HEK293 (cell line): ENCODE results near the gene HDAC10.

Experiments used
- CTCF ChIA-PET: fragments of 350-600 bp; formaldehyde crosslinking; extraction: SDS; loops from one replicate; lab custom pipeline; 2021; ENCODE audit warnings: antibody characterized with exemption; lab: Yijun Ruan, JAX
- POLR2A ChIA-PET: fragments of 300-600 bp; formaldehyde crosslinking; extraction: SDS; loops from one replicate; lab custom pipeline; 2020; ENCODE audit warnings: antibody characterized with exemption, inconsistent platforms; lab: Yijun Ruan, JAX
- H3K27ac ChIP-seq: fragments of 200-500 bp; sonication (Bioruptor generic); 2 replicates; pipeline ENCODE4 v1.5.1; 2014; ENCODE audit warnings: low read depth, low read length, control low read depth, inconsistent platforms; ENCODE audit errors: extremely low read depth
- H3K36me3 ChIP-seq, 2 experiments: fragments of 200-500 bp in 1 of 2; sonication (Bioruptor generic) in 1 of 2; 1 replicate in 1 of 2; 2 replicates in 1 of 2; pipeline ENCODE4 v1.5.1; 2014 to 2017; ENCODE audit warnings: inconsistent platforms in 2 of 2, low read length in 2 of 2; ENCODE audit not compliant: control insufficient read depth in 2 of 2, insufficient read depth in 1 of 2
- H3K4me1 ChIP-seq: fragments of 200-500 bp; sonication (Bioruptor generic); 2 replicates; pipeline ENCODE4 v1.5.1; 2014; ENCODE audit warnings: mild to moderate bottlenecking, low read length, inconsistent platforms; ENCODE audit not compliant: control insufficient read depth, insufficient read depth
- H3K4me3 ChIP-seq: 2 replicates; pipeline ENCODE4 v1.5.1; 2011; ENCODE audit warnings: low read depth, mild to moderate bottlenecking, control low read depth, low read length, moderate library complexity
- H3K9me3 ChIP-seq: fragments of 200-500 bp; sonication (Bioruptor generic); 2 replicates; pipeline ENCODE4 v1.5.1; 2014; ENCODE audit warnings: low read depth, low read length, inconsistent platforms; ENCODE audit not compliant: control insufficient read depth, insufficient read depth
- GLIS2 ChIP-seq: fragments of 450-650 bp; formaldehyde crosslinking; IDR thresholded peaks from 2 replicates; pipeline ENCODE4 v1.5.1; 2016; ENCODE audit warnings: missing biosample characterization, missing genetic modification characterization
- KLF9 ChIP-seq: fragments of 450-650 bp; formaldehyde crosslinking; IDR thresholded peaks from 2 replicates; pipeline ENCODE4 v1.5.1; 2016; ENCODE audit warnings: missing biosample characterization, missing genetic modification characterization, low read depth
- REST ChIP-seq: fragments of 450-650 bp; formaldehyde crosslinking; IDR thresholded peaks from 2 replicates; pipeline ENCODE4 v1.5.1; 2016; ENCODE audit warnings: missing biosample characterization, missing genetic modification characterization
- TCF7L2 ChIP-seq: IDR thresholded peaks from 2 replicates; pipeline ENCODE4 v1.6.1; 2011; ENCODE audit warnings: low read depth, mild to moderate bottlenecking, inconsistent platforms, low read length, moderate library complexity, borderline replicate concordance
- WT1 ChIP-seq: fragments of 450-650 bp; formaldehyde crosslinking; IDR thresholded peaks from 2 replicates; pipeline ENCODE4 v1.5.1; 2016; ENCODE audit warnings: missing biosample characterization, missing genetic modification characterization
- ZEB2 ChIP-seq: fragments of 450-650 bp; formaldehyde crosslinking; IDR thresholded peaks from 2 replicates; pipeline ENCODE4 v1.5.1; 2016; ENCODE audit warnings: missing biosample characterization, missing genetic modification characterization
- ZNF292 ChIP-seq: fragments of 450-650 bp; formaldehyde crosslinking; IDR thresholded peaks from 2 replicates; pipeline ENCODE4 v1.5.1; 2016; ENCODE audit warnings: low read depth, missing biosample characterization, missing genetic modification characterization, borderline replicate concordance
- ZNF530 ChIP-seq: fragments of 450-650 bp; formaldehyde crosslinking; IDR thresholded peaks from 2 replicates; pipeline ENCODE4 v1.5.1; 2016; ENCODE audit warnings: low read depth, missing biosample characterization, missing genetic modification characterization
- ZNF600 ChIP-seq: fragments of 450-650 bp; formaldehyde crosslinking; IDR thresholded peaks from 2 replicates; pipeline ENCODE4 v1.5.1; 2016; ENCODE audit warnings: missing biosample characterization, missing genetic modification characterization
- ZNF623 ChIP-seq: fragments of 450-650 bp; formaldehyde crosslinking; IDR thresholded peaks from 2 replicates; pipeline ENCODE4 v1.5.1; 2016; ENCODE audit warnings: missing biosample characterization, missing genetic modification characterization
- ZNF707 ChIP-seq: fragments of 450-650 bp; formaldehyde crosslinking; IDR thresholded peaks from 2 replicates; pipeline ENCODE4 v1.5.1; 2016; ENCODE audit warnings: missing biosample characterization, missing genetic modification characterization
- ZNF792 ChIP-seq: fragments of 450-650 bp; formaldehyde crosslinking; IDR thresholded peaks from 2 replicates; pipeline ENCODE4 v1.5.1; 2016; ENCODE audit warnings: missing biosample characterization, missing genetic modification characterization
- TF ChIP-seq, protein P1 (sequence below): fragments of 450-650 bp; formaldehyde crosslinking; IDR thresholded peaks from 2 replicates; pipeline ENCODE4 v1.5.1; 2016; ENCODE audit warnings: missing biosample characterization, missing genetic modification characterization
- TF ChIP-seq, protein P2 (sequence below): fragments of 450-650 bp; formaldehyde crosslinking; IDR thresholded peaks from 2 replicates; pipeline ENCODE4 v1.5.1; 2016; ENCODE audit warnings: missing biosample characterization, missing genetic modification characterization

Gene HDAC10

GRCh38 chr22:50298937-50299784, 48.1 kb upstream of the HDAC10 start:
- CTCF ChIA-PET = interaction anchor here (0.7 to 1.2 kb wide), 4 partner anchors 21 to 43 kb away, joined by 3 to 5 read pairs (median 3); no protein-coding TSS in a partner anchor
- TF ChIP-seq, protein P1, sequence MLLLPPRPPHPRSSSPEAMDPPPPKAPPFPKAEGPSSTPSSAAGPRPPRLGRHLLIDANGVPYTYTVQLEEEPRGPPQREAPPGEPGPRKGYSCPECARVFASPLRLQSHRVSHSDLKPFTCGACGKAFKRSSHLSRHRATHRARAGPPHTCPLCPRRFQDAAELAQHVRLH (tag by site-specific recombination) = no peak
- TF ChIP-seq ZNF792 (tag by site-specific recombination) (no peak), ZNF292 (tag by site-specific recombination) (no peak)
- H3K4me1 ChIP-seq = peaks cover 5% of the 10 kb centered on the region
- no peaks in the 10 kb centered on the region for H3K9me3 ChIP-seq
- H3K4me3 ChIP-seq = no peak overlapping the region
- H3K36me3 ChIP-seq = peaks cover 0 to 39% of the 10 kb centered on the region in 2 experiments; a peak in 2 of 3 replicates
- POLR2A ChIA-PET = interaction anchor here (0.9 kb wide), 1 partner anchor 11 kb away, joined by 3 read pairs; no protein-coding TSS in a partner anchor
- H3K27ac ChIP-seq = no peak overlapping the region

GRCh38 chr22:50298266-50298637, 47.2 kb upstream of the HDAC10 start:
- no peak overlapping the region for H3K4me3 ChIP-seq
- TF ChIP-seq ZNF623 (tag by site-specific recombination) = peak; percentile 47; the same call in 1 of the 2 replicates
- no peak for TF ChIP-seq WT1 (tag by site-specific recombination)
- no peak for TF ChIP-seq REST (tag by site-specific recombination)
- no peak for TF ChIP-seq ZNF707 (tag by site-specific recombination)
- no peak for TF ChIP-seq TCF7L2
- TF ChIP-seq GLIS2 (tag by site-specific recombination) = peak; percentile 6; the same call in 1 of the 2 replicates
- TF ChIP-seq, all 188 proteins: peak for 2
- H3K36me3 ChIP-seq = peaks cover 0 to 36% of the 10 kb centered on the region in 2 experiments; a peak in 2 of 3 replicates
- no peak overlapping the region for H3K27ac ChIP-seq
- H3K4me1 ChIP-seq = no peaks in the 10 kb centered on the region; the same call in 1 of the 2 replicates
- ChIA-PET POLR2A (no interaction called here), CTCF (interaction anchor here (0.7 to 1.2 kb wide), 3 partner anchors 22 to 44 kb away, joined by 3 to 5 read pairs (median 3); no protein-coding TSS in a partner anchor)
- H3K9me3 ChIP-seq = no peaks in the 10 kb centered on the region

DNA sequence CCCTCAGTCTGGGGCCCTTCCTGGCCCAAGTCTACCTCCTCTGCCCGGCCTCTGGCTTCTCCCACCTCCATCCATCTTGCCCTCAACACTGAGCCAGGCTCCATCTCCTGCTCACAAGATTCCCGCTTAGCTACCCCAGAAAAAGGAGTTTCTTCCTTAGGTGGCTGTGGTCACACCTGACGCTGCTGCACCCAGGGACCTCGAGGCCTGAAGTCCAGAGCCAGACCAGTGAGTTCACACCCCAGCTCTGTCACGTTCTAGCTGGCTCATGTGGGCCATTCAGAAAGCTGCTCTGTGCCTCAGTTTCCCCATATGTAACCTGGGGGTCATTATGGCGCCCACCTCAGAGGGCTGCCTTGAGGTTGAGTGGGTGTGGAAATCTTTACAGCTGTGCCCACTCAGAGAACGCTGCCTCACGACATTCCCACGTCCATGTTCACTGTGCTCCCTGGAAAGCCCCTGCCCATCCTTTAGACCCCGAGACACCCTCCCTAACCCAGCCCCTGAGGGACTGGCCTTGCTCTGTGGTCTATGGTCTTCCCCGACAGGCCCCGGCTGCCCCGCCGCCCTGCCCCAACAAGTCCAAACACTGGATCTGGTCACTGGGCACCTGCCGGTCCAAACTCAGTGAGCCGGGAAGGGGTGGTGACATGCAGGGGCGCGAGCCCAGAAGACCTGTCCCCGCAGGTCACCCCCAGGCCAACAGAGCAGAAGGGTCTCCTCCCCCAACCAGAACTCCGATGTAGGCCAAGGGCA, 46.6 kb upstream of the HDAC10 start:
- ChIA-PET CTCF (interaction anchor here (0.7 to 1.6 kb wide), 4 partner anchors 9 to 43 kb away, joined by 3 to 11 read pairs (median 4); no protein-coding TSS in a partner anchor), POLR2A (interaction anchor here (2.0 kb wide), 1 partner anchor 9 kb away, joined by 10 read pairs; the partner anchor contains the start of gene PLXNB2)
- Histone ChIP-seq H3K4me1 (no peaks in the 10 kb centered on the region; the same call in 1 of the 2 replicates), H3K9me3 (no peaks in the 10 kb centered on the region), H3K27ac (no peak overlapping the region), H3K4me3 (no peak overlapping the region), H3K36me3 (peaks cover 0 to 34% of the 10 kb centered on the region in 2 experiments; a peak in 2 of 3 replicates)
- TF ChIP-seq KLF9 = no peak
- TF ChIP-seq ZNF600 = peak; percentile 40; the same call in 1 of the 2 replicates
- no peak for TF ChIP-seq ZNF292 (tag by site-specific recombination)
- TF ChIP-seq ZNF530 (tag by site-specific recombination) = no peak
- no peak for TF ChIP-seq ZEB2 (tag by site-specific recombination)
- TF ChIP-seq, protein P2, sequence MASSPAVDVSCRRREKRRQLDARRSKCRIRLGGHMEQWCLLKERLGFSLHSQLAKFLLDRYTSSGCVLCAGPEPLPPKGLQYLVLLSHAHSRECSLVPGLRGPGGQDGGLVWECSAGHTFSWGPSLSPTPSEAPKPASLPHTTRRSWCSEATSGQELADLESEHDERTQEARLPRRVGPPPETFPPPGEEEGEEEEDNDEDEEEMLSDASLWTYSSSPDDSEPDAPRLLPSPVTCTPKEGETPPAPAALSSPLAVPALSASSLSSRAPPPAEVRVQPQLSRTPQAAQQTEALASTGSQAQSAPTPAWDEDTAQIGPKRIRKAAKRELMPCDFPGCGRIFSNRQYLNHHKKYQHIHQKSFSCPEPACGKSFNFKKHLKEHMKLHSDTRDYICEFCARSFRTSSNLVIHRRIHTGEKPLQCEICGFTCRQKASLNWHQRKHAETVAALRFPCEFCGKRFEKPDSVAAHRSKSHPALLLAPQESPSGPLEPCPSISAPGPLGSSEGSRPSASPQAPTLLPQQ = no peak
- TF ChIP-seq GLIS2 (tag by site-specific recombination) = 0 out of 2 replicates have a peak, but pooled peaks have one; percentile 34
